Measurements from ENCODE around the gene DTNBP1. TPM values are rescaled to one million over a fixed set of nuclear protein-coding genes. Genes with fewer than 3 reads are reported as not detected.
"Not testable (repeated sequence)": the region's sequence is repeated elsewhere in the genome, so short reads cannot be mapped to it uniquely, and the experiment has no call there.

DTNBP1 gene
- total RNA-seq, 1 experiment from 2014 or later: 5.4 TPM

DNA sequence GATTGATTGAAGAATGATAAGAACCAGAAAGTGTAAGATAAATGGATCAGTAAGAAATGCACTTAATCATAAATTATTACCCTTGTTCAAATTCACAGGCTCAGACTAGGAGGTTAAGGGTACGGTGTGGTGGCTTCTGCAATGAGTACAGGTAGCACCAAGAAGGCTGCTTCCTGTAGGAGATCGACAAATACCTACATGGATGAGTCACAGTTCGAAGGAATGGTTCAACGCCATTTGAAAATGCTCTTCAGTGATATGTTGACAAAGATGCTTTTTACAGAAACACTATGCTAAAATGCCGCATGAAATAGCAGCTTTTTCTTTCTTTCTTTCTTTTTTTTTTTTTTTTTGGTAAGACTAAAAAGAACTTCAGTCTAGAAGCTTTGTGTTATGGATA lies 116.2 kb downstream of the DTNBP1 start:
- DNase-seq (ENCODE audit: low spot score): no peak
- in situ Hi-C loops (cut with HindIII; ENCODE audit: low sequenced_read_pairs): no loop called here

DNA sequence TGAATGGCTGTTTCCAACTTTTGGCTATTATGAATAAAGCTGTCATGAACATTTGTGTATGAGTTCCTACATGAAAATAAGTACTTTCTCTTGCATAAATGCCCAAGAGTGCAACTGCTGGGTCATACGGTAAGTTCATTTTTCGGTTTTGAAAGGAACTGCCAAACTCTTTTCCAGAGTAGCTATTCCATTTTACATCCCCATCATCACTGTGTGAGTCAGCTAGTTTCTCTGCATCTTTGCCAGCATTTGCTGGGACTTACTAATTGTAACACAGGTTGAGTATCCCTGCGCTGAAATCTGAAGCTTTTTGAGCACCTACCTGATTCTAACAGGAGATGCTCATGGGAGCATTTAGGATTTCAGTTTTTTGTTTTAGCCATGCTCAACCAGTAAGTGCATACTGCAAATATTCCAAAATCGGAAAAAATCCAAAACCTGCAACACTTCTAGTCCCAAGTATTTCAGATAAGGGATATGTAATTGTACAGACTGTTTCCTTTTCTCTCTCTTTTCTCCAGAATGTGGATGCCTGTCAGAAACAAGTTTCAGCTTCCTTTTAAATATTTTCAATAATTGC lies 118.4 kb downstream of the DTNBP1 start:
- DNase-seq (ENCODE audit: low spot score): no peak
- in situ Hi-C loops (cut with HindIII; ENCODE audit: low sequenced_read_pairs): no loop called here

DNA sequence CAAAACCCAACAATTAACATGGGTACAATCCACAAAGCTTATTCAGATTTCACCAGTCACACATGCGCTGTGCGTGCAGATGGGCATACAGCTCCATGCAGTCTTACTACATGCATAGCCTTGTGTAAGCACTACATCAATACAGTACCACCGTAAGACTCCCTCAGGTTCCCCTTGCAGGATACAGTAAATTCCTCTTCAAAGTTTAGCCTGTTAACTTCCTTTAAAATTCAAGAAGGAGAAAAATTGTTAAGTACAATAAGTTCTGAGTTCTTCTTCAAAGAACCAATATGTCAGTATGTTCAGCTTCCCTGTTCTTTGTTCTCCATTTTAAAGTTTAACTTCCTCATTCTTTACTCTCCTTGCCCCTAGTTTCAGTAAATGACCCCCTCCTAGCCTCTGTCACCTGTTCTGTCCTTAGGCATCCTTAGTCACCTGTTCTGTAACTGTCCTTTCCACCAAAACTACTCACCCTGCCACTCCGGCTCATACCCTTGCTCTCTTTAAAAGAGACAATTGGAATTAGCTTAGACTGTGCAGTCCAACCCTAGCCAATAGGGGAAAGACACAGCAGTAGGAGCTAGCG lies 119.4 kb downstream of the DTNBP1 start:
- in situ Hi-C loops (cut with HindIII; ENCODE audit: low sequenced_read_pairs); DNase-seq (ENCODE audit: low spot score): not testable (repeated sequence)

DNA sequence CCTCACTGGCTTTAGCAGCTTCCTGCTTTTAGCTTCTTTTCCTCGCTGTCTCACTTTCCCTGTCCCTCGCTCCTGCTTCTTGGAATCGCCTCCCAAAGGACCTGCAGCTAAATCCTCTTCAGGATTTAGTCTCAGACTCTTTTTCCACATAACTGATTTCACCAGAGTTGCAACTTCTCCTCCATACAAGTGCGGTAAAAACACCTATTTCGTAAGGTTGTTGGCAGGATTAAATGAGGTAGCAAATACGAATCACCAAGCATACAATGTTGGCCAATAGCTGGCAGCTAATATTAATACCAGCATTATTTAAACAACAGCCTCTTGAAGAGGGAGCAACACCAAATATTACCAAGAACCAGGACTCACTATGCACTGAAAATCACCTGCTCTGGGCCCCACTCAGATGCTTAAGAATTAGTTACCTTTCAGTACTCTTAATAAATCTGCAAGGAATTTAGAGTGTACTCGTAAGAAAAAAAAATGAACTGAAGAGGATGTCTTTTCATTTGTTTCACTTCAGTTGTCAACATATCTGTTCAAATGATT lies 123.0 kb downstream of the DTNBP1 start:
- no peak for DNase-seq (ENCODE audit: low spot score)
- in situ Hi-C loops (cut with HindIII; ENCODE audit: low sequenced_read_pairs): no loop called here

DNA sequence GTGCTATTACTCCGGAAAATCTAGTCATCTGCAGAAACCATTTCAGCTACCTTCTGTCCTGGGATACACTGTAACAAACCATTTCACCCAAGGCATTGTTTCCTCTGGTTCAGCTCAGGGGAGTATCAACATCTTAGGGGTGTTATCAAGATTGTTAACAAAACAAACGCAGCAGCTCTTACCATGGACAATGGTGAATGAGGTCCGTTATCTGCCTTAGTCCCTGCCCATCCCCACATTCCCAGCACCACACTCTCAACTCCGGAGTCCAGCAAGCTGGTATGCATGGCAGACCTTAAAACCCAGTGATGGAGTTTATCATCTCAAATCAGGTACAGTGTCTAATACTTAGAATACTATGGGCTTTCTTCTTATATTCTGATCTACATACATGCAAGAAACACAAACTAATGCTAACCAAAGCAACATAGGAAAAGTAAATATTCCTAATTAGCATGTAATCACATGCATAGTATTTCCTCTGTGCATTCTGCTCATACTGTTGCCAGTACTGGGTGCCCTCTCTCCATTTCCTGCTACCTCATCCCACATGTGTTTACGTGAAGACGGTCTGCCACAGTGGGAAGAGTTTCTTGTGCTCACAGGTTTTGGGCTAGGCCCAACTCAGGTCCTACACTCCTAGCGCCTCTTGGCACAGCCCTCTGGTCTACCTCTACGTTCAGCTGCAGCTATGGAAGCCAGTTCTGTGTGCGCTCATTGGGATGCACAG lies 123.9 kb downstream of the DTNBP1 start:
- DNase-seq (ENCODE audit: low spot score): no peak
- in situ Hi-C loops (cut with HindIII; ENCODE audit: low sequenced_read_pairs): no loop called here

DNA sequence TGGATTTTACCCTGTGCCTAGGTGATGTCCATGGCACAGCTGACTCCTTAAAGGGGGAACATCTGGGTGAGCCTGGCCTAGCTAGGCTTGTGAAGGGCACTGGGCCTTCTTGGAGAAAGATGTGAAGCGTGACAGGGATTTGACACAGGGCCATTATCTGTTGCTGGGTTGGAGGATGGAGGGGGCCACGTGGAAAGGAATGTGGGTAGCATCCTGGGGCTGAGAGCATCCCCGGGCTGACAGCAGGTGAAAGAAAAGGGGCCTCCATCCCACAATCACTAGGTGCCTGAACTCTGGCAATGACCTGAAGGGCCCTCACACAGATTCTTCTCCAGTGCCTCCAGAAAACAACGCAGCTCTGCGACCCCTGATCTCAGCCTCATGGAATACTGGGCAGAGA lies 124.7 kb downstream of the DTNBP1 start:
- no peak for DNase-seq (ENCODE audit: low spot score)
- in situ Hi-C loops (cut with HindIII; ENCODE audit: low sequenced_read_pairs): no loop called here

DNA sequence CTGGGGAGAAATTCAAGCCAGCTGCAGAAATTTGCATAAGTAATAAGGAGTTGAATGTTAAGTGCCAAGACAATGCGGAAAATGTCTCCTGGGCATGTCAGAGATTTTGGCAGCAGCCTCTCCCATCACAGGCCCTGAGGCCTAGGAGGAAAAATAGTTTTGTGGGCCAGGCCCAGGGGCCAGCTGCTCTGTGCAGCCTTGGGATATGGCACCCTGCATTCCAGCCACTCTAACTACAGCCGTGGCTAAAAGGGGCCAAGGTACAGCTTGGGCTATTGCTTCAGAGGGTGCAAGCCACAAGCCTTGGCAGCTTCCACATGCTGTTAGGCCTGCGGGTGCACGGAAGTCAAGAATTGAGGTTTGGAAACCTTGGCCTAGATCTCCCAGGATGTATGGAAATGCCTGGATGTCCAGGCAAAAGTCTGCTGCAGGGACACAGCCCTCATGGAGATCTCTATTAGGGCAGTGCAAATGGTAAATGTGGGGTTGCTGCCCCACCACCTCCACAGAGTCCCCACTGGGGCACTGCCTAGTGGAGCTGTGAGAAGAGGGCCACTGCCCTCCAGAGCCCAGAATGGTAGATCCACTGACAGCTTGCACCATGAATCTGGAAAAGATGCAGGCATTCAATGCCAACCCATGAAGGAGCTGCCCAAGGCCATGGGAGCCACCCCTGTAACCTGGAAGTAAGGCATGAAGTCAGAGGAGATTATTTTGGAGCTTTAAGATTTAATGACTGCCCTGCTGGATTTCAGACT lies 126.5 kb downstream of the DTNBP1 start:
- in situ Hi-C loops (cut with HindIII; ENCODE audit: low sequenced_read_pairs): no loop called here
- no peak for DNase-seq (ENCODE audit: low spot score)

DNA sequence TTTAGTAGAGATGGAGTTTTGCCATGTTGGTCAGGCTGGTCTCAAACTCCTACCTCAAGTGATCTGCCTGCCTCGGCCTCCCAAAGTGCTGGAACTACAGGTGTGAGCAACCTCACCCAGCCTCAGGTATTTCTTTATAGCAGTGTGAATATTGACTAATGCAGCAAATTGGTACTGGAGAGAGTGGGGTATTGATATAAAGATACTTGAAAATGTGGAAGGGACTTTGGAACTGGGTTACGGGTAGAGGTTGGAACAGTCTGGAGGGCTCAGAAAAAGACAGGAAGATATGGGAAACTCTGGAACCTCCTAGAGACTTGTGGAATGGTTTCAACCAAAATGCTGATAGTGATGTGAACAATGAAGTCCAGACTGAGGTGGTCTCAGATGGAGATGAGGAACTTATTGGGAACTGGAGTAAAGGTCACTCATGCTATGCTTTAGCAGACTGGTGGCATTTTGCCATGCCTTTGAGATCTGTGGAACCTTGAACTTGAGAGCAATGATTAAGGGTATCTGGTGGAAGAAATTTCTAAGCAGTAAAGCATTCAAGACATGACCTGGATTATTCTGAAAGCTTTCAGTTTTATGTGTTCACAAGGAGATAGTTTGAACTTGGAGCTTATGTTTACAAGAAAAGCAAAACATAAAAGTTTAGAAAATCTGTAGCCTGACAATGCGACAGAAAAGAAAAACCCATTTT lies 127.2 kb downstream of the DTNBP1 start:
- DNase-seq (ENCODE audit: low spot score): no peak
- in situ Hi-C loops (cut with HindIII; ENCODE audit: low sequenced_read_pairs): no loop called here

DNA sequence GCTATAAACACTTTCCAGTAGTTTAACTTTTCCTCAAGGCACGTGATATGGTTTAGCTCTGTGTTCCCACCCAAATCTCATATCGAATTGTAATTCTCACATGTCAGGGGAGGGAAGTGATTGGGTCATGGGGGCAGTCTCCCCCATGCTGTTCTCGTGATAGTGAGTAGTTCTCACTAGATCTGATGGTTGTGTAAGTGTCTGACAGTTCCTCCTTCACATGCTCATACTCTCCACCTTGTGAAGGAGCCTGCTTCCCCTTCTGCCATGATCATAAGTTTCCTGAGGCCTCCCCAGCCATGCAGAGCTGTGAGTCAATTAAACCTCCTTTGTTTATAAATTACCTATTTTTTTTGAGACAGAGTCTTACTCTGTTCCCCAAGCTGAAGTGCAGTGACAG lies 127.9 kb downstream of the DTNBP1 start:
- in situ Hi-C loops (cut with HindIII; ENCODE audit: low sequenced_read_pairs): no loop called here

DNA sequence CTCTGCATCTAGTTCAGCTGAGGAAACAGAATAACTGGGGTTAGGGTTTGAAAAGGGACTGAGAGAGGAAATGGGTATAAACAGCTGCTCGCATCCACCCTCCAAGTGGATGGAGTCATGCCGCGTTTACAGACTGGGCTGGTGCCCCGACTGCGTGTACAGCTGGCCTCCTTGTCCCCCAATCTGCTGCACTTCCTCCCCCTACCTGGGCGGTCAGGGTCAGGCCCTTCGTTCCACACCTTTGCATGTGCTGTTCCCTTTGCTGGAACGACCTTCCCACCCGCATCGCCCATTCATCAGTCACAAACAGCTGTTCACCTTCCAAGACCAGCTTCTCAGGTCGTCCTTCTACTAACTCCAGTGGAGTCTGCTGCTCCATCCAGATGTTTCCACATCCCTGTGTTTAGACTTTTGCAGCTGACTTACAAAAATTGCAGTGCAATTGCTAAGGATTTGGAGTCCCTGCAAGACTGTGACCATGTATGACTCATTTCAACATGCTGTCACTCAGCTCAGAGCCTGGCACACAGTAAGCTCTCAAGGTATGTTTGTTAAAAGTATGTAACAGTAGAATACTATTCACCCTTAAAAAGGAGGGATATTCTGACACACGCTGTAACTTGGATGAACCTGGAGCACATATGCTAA lies 129.3 kb downstream of the DTNBP1 start:
- DNase-seq (ENCODE audit: low spot score): no peak

More for the DNA sequence above, 127.9 kb downstream of the DTNBP1 start:
- DNase-seq (ENCODE audit: low spot score): no peak

DNA sequence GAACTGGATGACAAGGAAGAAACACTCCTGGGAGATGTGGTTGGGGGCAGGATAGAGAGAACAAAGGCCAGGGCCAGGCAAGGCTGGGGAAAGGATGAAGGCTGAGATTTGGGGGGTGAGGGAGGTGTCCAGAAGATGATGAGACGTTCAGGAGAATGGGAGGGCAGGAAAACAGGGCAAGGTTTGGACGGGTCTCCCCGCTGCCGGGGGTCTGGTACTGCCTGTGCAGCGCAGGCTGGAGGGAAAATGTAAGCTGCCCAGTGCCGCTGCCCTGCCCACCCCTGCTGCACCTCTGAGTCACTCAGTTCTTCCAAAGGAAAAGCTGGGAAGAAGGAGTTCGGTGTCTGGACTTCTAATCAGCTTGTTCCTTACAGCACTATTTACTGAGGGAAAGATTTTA lies 130.9 kb downstream of the DTNBP1 start:
- DNase-seq (ENCODE audit: low spot score): no peak
- in situ Hi-C loops (cut with HindIII; ENCODE audit: low sequenced_read_pairs): no loop called here

More for the DNA sequence above, 129.3 kb downstream of the DTNBP1 start:
- in situ Hi-C loops (cut with HindIII; ENCODE audit: low sequenced_read_pairs): no loop called here

DNA sequence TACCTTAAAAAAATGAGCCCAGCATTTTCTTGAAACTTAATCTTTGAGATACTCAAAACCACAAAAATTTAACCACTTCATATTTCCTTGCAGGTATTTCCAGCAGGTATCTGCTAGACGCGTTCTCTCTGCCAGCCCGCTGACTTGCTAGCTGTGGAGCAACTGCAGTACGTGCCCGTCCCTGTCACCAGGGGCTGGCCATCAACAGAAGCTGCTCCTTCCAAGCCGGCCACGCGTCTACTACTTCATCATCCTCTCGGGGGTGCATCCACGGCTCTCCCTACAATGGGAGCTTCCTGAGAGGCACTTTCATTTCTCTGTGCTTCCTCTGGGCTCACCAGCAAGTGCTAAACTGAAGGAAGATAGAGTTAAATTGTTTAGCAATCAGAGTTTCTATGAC lies 132.4 kb downstream of the DTNBP1 start:
- in situ Hi-C loops (cut with HindIII; ENCODE audit: low sequenced_read_pairs): no loop called here
- DNase-seq (ENCODE audit: low spot score): no peak

DNA sequence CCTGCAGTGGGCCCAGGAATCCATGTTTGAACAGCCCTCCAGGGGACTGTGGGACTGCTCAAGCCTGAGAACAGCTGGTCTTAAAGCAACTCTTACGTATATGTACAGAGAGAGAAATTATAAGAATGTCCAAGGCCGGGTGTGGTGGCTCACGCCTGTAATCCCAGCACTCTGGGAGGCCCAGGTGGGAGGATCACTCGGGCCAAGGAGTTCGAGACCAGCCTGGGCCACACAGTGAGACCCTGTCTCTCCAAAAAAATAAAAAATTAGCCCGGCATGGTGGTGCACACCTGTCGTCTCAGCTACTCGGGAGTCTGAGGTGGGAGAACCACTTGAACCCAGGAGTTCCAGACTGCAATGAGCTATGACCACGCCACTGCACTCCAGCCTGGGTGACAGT lies 134.0 kb downstream of the DTNBP1 start:
- in situ Hi-C loops (cut with HindIII; ENCODE audit: low sequenced_read_pairs): no loop called here
- DNase-seq (ENCODE audit: low spot score): no peak

DNA sequence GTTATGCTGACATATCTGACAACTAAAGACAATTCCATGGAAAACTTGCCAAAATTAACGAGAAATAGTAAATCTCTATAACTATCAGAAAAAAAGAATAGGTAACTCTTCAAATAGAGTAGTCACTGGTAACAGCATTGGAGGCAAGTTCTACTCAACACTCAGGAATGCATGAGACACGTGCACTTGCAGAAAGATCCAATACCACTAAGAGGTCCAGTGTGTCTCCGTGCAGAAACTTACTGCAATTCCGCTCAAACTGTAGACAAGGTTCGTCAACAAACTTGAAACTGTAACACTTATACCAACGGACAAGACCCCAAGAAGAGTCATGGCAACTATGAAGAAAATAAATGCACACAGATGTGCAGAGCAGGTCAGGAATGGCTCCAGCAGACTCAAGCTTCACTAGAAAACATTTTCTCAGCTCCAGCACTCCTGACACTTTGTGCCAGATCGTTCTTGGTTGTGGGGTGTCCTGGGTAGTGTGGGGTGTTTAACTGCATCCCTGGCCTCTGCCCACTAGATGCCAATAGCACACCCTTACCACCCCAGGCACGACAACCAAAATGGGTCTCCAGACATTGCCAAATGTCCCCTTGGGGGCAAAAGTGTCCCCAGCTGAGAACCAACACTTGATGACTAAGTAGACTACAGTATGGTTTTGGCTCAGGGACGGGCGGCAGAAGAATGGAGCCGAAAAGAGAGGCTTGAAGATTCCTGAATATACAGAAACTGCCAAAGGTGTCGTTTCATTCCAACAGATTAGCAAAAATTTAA lies 134.8 kb downstream of the DTNBP1 start:
- no peak for DNase-seq (ENCODE audit: low spot score)
- in situ Hi-C loops (cut with HindIII; ENCODE audit: low sequenced_read_pairs): no loop called here

DNA sequence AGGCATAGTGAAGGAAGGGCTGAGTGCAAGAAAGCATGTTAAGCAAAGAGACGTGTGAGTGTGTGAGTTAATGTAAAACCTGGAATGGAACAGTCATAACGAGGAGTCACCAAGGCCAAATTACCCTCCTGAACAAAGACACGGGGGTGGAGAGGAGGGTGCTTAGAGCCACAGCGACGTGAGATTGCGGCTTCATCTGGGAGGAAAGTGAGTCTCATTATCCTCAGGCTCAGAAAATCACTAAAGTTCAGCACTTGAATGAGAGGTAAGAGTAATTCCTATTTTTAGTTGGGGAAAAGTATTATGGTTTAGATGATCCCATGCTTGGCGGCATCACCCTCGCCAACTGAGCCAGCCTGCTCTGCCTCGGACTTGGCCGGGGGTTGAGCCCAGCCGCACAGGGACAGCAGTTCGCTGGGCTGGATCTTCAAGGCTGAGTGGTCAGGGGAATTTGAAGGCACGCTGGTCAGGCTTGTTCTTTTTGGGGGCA lies 136.6 kb downstream of the DTNBP1 start:
- in situ Hi-C loops (cut with HindIII; ENCODE audit: low sequenced_read_pairs): no loop called here
- DNase-seq (ENCODE audit: low spot score): no peak

DNA sequence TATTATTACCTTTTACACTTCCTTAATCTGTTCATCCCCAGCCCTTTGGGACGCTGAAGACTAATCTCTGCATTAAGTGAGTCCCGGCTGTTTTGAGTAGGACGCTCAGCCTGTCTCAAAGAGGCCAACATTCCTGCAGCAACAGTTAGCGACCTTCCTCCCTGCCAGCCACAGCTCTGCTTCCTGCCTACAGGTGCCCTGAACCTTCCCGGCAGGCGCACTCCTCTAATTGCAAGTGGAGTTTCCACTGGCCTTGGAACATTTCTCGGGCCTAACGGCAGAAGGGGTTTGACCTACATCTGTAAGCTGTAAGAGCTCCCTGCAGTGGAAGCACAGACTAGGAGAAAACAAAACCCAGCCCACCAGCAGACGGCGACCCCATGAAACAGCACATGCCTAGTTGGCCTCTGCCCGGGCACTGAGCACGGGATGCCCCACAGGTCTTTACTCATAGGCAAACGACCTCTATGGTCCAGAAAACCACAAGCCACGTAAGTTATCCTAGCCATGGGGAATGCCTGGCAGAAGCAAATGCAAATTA lies 137.9 kb downstream of the DTNBP1 start:
- no peak for DNase-seq (ENCODE audit: low spot score)
- in situ Hi-C loops (cut with HindIII; ENCODE audit: low sequenced_read_pairs): no loop called here
